Activated CD8-positive, alpha-beta memory T cell treated with anti-CD3 and anti-CD28 coated beads, Interleukin-2, amount 50 U/mL, for 1 hour (primary cell): ENCODE data around the gene TMBIM6.

Experiments used
- DNase-seq: peaks from one replicate; pipeline ENCODE4 v3.0.0-alpha.2; 2020; ENCODE audit errors: extremely low read depth

TMBIM6 gene

DNA sequence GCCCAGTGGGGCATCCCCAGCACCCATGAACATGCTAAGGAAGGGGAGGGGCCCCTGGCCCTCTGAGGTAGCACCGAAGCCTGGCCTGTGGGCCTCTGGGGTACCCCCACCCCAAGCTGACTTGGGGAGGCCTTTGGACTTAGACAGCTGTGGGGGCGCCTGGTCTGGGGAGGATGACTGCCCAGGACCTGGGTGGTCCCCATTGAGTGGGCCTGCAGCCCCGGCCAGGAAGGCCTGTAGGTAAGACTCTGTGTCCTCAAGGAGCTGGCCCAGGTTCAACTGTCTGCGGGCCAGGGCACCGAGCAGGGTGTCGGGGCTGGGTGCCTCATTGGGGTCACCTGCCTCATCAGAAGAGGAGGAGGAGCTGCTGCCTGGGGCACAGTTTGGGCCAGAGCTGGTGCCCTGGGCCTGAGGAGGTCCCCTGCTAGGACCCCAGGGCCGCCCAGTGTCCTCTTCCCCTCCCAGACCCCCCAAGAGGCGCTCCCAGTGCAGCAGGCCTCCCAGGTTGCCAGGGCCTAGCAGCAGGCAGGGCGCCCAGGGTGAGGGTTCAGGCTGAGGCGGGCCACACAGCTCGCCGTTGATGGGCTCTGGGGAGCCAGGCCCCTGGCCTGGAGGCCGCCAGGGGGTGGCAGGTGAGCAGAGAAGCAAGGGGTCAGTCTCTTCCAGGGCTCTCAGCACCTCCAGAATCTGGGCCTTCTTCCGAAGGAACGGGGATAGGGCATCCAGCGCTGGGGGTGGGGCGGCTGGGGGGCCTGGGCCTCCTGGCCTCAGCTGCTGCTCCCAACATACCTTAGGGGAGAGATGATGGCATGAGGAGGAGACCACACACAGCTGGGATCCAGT, 55.5 kb downstream of the TMBIM6 start:
- DNase-seq, result no peak

DNA sequence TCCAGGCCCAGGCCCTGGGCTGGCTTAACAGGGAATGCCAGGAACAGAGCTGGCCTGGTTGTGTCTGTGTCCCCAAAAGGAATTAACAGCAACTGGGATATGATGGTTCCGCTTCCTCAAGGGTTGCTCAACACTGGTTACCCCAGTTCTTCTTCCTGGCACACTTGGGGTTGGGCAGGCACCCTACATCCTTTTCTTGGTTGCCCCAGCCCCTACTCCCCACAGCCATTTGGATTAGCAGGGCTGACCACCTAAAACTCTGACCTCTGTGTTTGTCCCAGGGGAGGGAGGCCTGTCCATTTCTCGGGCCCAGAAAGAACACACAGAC, 56.1 kb downstream of the TMBIM6 start:
- DNase-seq, result no peak

DNA sequence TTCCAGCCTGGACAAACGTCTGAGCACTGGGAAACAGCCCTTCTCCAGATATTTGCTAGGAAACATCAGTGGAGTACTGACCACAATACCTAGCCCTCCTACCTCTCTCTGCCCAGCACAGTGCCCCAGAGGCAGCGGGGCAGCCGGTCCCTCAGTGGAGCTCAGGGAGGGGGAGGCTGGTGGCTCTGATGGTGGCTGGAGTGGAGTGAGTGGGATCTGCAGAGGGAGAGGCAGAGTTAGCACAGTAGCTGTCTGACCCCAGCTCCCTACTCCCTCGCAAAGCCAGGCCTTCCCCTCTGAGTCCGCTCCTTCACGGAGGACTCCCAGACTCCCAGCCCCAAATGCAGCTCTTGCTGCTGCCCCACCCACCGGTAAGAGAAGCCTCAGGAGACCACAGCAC, 56.9 kb downstream of the TMBIM6 start:
- no peak for DNase-seq

DNA sequence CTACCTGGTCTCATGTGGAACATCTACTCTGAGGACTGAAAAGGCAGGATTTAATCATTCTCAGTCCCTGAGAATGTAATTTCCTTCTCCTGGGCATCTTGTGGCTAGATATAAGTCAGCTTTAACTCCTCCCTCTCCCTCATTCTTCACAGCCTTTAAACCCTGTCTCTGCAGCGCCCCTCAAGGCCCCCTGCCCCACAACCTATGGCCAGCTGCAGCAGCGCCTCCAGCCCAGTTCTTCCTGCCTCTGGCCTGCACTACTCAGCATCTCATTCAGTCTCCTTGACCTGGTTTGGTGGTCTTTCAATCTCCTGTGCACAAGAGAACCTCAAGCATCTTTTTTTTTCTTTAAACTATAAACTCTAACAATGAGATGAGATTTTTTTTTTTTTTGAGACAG, 57.6 kb downstream of the TMBIM6 start:
- DNase-seq, result no peak

DNA sequence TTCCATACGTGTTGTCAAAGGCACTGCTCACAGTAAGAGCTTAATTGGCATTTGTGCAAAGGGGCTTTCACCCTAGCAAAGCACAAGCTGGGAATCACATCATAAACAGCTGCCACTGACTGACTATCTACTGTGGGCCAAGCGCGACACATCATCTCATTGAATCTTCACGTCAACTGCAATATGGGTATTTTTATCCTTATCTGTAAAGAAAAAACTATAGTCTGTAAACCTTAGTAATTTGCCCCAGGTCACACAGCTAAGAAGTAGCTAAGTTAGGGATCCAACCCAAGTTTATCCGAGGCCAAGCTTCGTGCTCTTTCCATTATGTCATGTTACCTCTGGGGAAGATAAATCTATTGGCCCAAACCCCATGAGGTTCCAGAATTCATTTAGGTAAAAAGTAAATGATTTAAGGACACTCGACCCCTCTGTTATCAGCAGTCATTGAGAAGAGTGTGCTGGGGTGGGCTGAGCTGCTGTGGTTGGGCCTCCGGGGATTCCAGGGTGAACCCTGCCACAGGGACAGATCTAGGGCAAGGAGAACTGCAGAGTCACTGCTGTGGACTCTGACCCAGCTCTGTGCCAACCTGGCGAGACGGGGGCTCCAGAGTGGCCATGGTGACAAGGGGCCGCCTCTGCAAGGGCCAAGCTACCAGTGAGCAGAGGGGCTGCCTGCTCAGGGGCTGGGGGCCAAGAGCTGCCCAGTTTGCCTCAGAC, 59.2 kb downstream of the TMBIM6 start:
- DNase-seq, result no peak

DNA sequence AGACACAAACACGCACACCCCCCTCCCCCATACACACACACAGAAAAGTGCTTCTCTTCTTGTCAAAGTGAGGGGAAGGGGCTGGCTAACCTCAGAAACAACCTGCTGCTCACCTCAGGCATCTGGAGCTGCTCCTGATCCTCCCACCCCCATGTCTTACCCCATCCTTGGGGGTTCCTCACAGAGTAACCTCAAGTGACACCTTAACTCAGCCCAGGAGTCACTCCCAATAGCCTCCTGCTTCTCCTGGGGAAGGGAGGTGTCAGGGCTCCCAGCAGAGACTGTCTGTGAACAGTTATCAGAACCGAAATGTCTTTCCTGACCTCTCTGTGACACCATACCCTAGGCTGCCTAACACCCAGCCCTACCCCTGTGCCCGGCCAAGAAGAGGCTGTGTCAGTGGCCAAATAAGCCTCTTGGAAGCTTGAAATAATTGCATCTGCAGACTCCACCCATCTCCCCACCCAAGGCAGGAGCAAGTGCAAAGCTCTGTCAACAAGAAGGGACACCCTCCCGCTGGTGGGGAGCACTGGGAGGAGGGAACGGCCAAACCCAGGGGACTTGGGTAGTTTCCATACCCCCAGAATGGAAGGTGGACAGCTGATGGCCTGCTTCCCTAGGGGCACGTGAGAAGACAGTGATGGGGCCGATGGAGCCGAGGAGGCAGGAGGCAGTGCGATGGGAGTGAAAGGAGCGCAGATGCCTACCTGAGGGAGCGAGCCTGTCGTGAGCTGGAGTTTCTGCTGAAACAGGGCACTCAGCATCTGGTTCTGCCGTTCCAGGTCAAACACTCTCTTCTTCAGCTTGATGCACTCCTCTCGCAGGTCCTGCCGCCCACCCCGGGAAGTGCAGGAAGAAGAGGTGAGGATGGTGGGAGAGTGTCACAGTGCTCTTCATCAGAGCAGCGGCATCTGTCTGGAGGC, 60.0 kb downstream of the TMBIM6 start:
- DNase-seq, result no peak

DNA sequence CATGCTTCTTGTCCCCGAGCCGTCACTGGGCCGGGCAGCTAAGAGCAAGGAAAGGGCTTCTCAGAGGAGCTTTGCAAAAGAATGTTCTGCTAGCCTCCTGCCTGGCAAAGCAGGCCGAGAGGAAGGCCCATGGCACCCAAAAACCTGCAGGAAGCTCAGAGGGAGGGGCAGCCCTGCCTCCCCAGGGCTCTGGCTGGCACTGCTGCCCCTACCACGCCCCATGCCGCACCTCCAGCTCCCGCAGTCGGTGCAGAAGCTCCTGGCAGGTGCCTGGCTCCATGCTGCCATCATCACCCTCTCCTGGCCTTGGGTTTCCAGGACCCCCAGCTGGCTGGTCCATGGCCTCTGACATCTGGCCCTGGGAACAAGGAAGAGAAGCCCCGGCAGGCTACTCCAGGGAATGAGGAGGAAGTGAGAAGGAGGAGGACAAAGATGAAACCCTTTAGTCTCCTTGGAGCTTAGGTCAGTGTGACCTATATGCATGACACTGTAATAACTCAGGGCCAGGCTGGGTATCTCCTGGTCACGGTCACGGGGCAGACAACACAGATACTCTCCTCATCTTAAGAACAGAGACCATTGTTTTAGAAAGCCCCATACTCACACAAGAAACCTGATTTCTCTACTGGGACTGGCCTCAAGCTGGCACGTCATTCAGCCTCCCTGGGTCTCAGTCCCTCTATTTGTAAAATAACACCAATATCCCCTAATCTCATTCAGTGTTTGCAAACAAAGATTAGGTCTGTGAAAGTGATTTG, 62.5 kb downstream of the TMBIM6 start:
- DNase-seq, result no peak

DNA sequence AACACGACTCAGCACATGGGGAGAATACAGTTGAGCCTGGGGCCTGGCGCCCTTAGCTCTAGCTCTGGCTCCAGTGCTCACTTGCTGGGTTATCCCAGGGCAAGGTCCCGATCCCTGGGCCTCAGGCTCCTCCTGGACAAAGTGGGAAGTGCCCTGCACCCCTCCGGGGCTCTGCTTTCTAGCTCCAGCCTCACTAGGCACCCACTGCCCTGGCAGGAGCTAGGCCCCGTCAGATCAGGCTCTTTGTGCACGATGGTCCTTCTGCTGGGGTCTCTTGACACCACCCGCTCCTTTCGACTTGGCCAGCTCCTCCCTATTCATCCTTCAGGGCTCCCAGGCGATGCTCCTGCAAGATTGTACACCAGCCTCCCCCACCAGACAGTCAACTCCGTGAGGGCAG, 63.5 kb downstream of the TMBIM6 start:
- DNase-seq, result no peak

DNA sequence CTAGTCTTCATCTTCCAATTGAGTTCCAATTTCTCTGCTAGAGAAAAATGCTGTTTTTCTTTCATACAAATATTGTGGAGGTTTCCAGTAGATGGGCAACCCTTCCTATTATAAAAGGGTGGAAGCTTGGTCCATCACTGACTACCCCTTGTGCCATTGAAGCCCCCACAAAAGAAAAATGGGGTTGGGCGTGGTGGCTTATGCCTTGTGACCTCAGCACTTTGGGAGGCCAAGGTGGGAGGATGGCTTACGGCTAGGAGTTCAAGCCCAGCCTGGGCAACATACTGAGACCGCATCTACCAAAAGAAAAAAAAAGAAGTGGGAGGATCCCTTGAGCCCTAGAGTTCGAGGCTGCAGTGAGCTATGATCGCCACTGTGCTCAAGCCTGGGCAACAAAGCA, 64.1 kb downstream of the TMBIM6 start:
- no peak for DNase-seq

DNA sequence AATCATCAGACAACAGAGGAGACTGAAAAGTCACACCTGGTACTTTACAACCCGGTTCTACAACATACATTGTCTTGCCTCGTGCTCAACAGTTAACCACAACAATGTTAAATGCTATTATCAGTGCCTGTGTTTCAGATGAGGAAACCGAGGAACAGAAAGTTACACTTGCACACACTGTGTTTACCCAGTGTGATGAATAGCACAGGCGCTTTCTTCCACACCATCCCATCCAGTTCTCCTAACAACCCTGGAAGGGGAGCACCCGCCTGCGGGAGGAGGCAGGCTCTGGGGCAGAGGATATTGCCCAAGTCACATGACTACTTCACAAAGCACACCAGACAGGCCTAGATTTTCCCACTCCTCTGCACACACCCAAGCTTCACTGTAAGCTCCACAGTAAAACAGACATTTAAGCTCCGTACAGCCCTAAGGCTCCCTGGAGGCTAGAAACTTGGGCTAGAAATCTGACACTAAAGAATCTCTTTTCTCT, 65.0 kb downstream of the TMBIM6 start:
- DNase-seq, result no peak

DNA sequence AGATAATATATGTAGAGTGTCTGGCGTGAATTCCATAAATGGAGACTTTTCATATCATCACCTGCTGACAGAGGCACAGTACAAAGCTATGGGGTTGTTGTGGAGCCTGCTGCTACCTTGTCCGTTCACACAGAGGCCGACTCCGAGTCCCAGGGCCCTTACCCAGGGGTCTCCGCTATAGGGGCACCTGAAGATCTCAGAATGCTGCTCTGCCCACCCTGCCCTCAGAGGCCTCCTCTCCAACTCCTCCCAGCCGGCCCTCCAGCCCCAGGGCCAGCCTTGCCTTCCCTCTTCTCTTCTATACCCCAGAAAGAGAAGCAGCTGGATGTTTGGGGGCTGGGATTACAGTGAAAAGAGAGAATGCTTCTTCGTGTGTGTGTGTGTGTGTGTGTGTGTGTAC, 65.5 kb downstream of the TMBIM6 start:
- DNase-seq, result no peak

DNA sequence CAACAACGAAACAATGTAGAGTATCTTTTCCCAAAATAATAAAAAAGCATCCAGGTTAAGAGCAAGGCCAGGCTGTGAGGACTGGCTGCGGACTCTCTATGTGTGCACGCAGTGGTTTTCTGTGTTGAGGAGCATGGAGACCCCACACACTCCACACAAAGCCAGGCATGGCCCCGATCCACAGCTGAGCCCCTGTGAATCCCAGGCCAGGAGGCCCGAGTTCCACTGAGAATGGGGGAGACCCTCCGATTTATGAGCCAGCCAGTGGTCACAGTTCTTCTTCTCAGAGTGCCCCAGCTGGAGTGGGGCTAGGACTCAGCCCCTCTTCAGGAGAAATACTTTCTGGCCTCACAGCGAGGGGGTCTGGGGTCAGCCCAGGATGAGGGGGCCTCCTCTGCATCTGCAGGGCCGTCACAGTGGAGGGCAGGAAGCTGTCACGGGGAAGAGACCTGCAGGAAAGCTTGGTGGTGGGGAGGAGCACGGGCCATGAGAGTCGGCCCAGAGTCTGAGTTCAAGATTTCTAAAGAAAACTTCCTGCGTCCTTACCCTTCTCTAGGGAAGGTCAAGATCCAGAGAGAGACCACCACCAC, 66.7 kb downstream of the TMBIM6 start:
- DNase-seq, result no peak

DNA sequence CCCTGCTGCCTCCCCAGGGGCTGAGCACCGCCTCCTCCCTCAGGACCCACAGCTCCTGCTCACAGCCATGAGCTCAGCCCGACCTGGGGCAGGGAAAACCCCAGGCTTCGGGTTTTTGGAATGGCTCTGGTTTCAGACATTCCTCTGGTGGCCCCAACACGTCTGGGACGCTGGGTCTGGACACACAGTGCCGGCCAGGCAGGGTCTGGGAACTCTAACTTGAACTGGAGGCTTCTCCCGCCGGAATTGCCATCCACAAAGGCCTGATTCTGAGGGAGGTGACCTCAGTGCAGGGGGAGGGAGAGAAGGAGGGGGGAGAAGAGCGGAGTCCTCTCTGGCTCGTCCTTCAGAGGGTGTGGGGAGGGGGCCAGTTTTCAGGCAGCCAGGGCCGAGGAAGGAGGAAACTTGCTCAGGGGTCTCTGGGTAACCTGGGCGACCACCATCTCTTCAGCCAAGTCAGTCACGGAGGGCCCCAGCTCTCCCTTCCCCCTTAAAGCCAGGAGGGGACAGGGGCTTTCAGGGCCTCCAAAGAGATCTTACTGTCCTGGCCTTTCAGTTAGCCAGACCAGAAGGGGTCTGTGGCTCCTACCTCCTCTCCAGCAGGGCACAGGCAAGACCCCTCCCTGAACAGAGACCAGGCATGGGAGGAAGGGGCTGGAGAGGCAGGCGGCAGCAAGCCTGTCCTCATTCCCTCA, 67.5 kb downstream of the TMBIM6 start:
- no peak for DNase-seq

DNA sequence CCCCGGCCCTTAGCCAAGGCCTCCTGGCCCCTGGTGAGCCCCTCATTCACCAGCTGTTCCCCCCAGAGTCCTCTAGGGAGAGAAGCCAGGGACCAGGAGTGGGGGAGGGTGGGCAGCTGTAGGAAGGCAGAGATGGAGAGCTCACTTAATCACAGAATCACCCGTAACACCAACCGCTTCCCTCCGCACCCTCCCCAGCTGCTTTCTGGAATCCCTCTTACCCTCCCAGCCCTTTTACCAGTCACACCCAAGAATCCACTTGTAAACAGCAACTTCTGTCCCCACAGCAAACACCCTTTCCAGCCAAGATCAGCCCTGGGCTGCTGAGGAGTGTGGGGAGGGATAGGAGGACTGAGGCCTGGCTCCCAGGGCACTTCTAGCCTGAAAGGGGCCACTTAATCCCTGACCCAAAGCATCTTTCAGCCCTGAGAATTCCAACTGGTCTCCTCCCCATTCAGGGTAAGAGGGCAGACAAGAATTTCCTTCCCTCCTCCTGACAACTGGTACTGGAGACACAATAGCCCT, 68.1 kb downstream of the TMBIM6 start:
- DNase-seq, result no peak

DNA sequence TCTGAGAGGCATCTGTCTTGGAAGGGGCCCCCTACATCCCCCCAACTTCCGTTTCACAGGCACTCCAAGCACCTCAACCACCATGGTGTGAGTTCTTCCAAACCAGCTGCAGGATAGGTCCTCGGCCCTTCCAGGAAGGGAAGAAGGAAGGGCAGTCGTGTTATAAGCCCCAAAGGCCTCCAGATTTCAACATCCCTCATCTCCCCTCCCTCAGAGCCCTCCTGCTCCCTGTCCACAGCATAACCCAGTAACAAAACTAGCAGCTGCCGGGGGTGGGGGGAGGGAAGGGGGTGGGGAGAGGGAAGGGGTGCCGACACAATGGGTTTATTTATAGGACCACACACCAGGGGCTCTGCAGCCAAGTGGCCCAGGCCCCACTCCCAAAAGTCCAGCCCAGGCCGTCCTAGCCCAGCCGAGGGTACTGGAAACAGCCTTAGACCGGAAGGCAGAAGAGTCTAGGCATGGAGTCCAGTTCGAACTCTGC, 68.6 kb downstream of the TMBIM6 start:
- no peak for DNase-seq

DNA sequence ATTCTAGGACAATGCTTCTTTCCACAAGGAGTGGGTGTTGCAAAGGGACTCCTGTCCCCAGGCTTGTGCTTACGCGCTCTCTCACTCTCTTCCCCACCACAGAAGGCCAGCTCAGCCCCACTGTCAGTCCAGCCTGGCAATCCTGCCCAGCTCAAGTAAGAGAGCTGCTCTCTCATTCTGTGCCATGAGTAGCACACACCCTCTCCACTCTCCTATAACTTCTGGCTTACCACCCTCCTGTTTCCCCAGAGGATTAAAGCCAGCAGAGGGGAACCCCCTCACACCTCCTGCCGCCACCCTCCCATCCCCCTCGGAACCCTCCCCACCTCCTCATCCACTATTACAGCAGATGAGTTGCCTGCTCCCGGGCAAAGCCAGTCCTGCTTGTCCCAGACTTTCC, 69.8 kb downstream of the TMBIM6 start:
- DNase-seq, result no peak

DNA sequence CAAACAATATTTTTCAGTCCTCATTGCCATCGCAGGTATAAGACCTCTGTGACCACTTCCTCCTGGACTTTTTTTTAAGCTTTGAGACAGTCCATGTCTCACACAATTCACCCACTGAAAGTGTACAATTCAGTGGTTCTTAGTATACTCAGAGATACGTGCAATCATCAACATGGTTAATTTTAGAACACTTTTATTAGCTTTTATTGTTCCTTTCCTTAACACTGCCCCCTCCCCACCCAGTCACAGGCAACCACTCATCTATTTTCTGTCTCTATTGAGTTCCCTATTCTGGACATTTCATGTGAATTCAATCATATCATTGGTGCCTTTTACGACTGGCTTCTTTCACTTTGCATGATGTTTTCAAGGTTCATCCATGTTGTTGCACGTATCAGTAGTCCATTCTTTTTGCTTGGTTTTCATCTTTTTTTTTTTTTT, 70.6 kb downstream of the TMBIM6 start:
- DNase-seq, result no peak

DNA sequence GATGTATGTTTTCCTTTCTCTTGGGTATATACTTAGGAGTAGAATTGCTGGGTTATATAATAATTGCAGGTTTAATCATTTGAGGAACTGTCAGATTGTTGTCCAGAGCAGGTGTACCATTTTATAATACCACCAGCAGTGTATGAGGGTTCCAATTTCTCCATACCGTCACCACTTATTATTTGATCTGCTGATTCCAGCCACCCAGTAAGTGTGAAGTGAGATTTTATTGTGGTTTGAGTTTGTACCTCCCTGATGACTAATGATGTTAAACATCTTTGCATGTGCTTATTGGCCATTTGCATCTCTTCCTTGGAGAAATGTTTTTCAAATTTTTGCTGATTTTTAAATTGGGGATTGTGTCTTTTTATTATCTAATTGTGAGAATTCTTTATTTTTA, 71.8 kb downstream of the TMBIM6 start:
- DNase-seq, result no peak
